Breast epithelium (tissue), 4 donors: ENCODE measurements around the gene TNMD. TPM values are rescaled to one million over a fixed set of nuclear protein-coding genes. Genes with fewer than 3 reads are reported as not detected.

Experiments
- DNase-seq, 2 donors: peaks; one replicate each; pipeline ENCODE4 v3.0.0-alpha.2; 2019; ENCODE audit warnings: low spot score in 2 of 2
- H3K27ac ChIP-seq, 2 donors: fragments of 200-600 bp; sonication (generic) in 1 of 2; one replicate each; pipeline ENCODE4 v1.5.1; 2016 to 2019; ENCODE audit warnings: mild to moderate bottlenecking in 1 of 2
- H3K27me3 ChIP-seq, 2 donors: fragments of 200-600 bp; sonication (generic) in 1 of 2; one replicate each; pipeline versions ENCODE4 v1.5.1 to v1.6.0; 2017 to 2019; ENCODE audit warnings: control low read depth in 1 of 2, mild to moderate bottlenecking in 1 of 2
- H3K36me3 ChIP-seq: fragments of 200-600 bp; one replicate; pipeline ENCODE4 v1.5.1; 2019
- H3K4me1 ChIP-seq, 2 donors: fragments of 200-600 bp; sonication (generic); one replicate each; pipeline ENCODE4 v1.5.1; 2016 to 2019; ENCODE audit warnings: control low read depth in 1 of 2
- H3K4me3 ChIP-seq, 3 donors: fragments of 200-600 bp; sonication (generic); 1 replicate in 2 of 3; 2 replicates in 1 of 3; pipeline ENCODE4 v1.5.1; 2016 to 2019; ENCODE audit warnings: mild to moderate bottlenecking in 3 of 3, moderate library complexity in 2 of 3
- H3K9me3 ChIP-seq, 2 donors: fragments of 200-600 bp; sonication (generic) in 1 of 2; one replicate each; pipeline ENCODE4 v1.5.1; 2016 to 2019; ENCODE audit warnings: control low read depth in 1 of 2
- CTCF ChIP-seq, 3 donors: fragments of 450-650 bp; IDR thresholded peaks; one replicate each; pipeline ENCODE4 v1.5.1; 2016 to 2017; ENCODE audit warnings: antibody characterized with exemption in 3 of 3, mild to moderate bottlenecking in 3 of 3, moderate library complexity in 3 of 3
- POLR2A ChIP-seq: fragments of 450-650 bp; IDR thresholded peaks from one replicate; pipeline ENCODE4 v1.6.1; 2016; ENCODE audit warnings: antibody characterized with exemption, mild to moderate bottlenecking, moderate library complexity
- POLR2AphosphoS5 ChIP-seq, 3 donors: sonication (generic); formaldehyde crosslinking; IDR thresholded peaks; one replicate each; pipeline ENCODE4 v1.6.1; 2017; ENCODE audit warnings: antibody characterized with exemption in 3 of 3
- intact Hi-C: fragments of 100-400 bp; cut with DNase I; formaldehyde crosslinking; loops from one replicate; pipeline ENCODE4 v1.15.1; 2023; ENCODE audit warnings: low total_unique reads
- total RNA-seq, 3 donors: library from RNA; depleted of rRNA; stranded (reverse); fragments of >200 nt; gene quantifications; one replicate each; pipeline ENCODE4 v1.1.0, GENCODE V29; 2016

The TNMD gene
- total RNA-seq, 3 donors from 2014 or later = 1.3 to 16.6 (median 7.5) TPM

- H3K9me3 ChIP-seq = no peaks in the 10 kb centered on the region
- H3K4me3 ChIP-seq = no peak overlapping the region
- no peaks in the 10 kb centered on the region for H3K4me1 ChIP-seq
- intact Hi-C loops = no loop called here
- TF ChIP-seq POLR2A (no peak), POLR2AphosphoS5 (IDR thresholded peaks at IDR 0.05) (no peak), CTCF (IDR thresholded peaks at IDR 0.05) (no peak)
- no peaks in the 10 kb centered on the region for H3K36me3 ChIP-seq
- DNase-seq = no peak
- peak overlapping the region in 1 of 2 donors; percentile 16 for H3K27ac ChIP-seq
- H3K27me3 ChIP-seq = peaks cover 0 to 71% of the 10 kb centered on the region in 2 donors
Measured at GRCh38 chrX:100593126-100593525, 8.4 kb downstream of the TNMD start.

GRCh38 chrX:100593581-100593980 is 8.8 kb downstream of the TNMD start:
- intact Hi-C loops = no loop called here
- H3K9me3 ChIP-seq = no peaks in the 10 kb centered on the region
- no peaks in the 10 kb centered on the region for H3K4me1 ChIP-seq
- peak overlapping the region in 1 of 2 donors; percentile 16 for H3K27ac ChIP-seq
- H3K27me3 ChIP-seq = peaks cover 0 to 71% of the 10 kb centered on the region in 2 donors
- no peak for DNase-seq
- no peaks in the 10 kb centered on the region for H3K36me3 ChIP-seq
- no peak for TF ChIP-seq CTCF (IDR thresholded peaks at IDR 0.05)
- TF ChIP-seq POLR2A = no peak
- no peak for TF ChIP-seq POLR2AphosphoS5 (IDR thresholded peaks at IDR 0.05)
- no peak overlapping the region for H3K4me3 ChIP-seq

GRCh38 chrX:100596601-100597000 is 11.9 kb downstream of the TNMD start:
- intact Hi-C loops = no loop called here
- H3K4me3 ChIP-seq = no peak overlapping the region
- no peak for TF ChIP-seq CTCF (IDR thresholded peaks at IDR 0.05)
- TF ChIP-seq POLR2AphosphoS5 (IDR thresholded peaks at IDR 0.05) = no peak
- no peak for TF ChIP-seq POLR2A

GRCh38 chrX:100599456-100599855 is 14.7 kb downstream of the TNMD start:
- DNase-seq = no peak
- intact Hi-C loops = no loop called here
- H3K36me3 ChIP-seq = no peaks in the 10 kb centered on the region
- no peaks in the 10 kb centered on the region for H3K9me3 ChIP-seq
- no peaks in the 10 kb centered on the region for H3K4me1 ChIP-seq
- no peak overlapping the region for H3K4me3 ChIP-seq
- TF ChIP-seq POLR2A = no peak
- TF ChIP-seq CTCF (IDR thresholded peaks at IDR 0.05) = no peak
- TF ChIP-seq POLR2AphosphoS5 (IDR thresholded peaks at IDR 0.05) = no peak
- H3K27ac ChIP-seq = no peak overlapping the region
- H3K27me3 ChIP-seq = peaks cover 0 to 41% of the 10 kb centered on the region in 2 donors

More at GRCh38 chrX:100596601-100597000, 11.9 kb downstream of the TNMD start:
- H3K36me3 ChIP-seq = no peaks in the 10 kb centered on the region
- H3K27ac ChIP-seq = no peak overlapping the region
- peaks cover 0 to 53% of the 10 kb centered on the region in 2 donors for H3K27me3 ChIP-seq
- H3K9me3 ChIP-seq = no peaks in the 10 kb centered on the region
- no peaks in the 10 kb centered on the region for H3K4me1 ChIP-seq
- DNase-seq = no peak

- no peak for DNase-seq
- Histone ChIP-seq H3K36me3 (no peaks in the 10 kb centered on the region), H3K27ac (no peak overlapping the region), H3K4me1 (no peaks in the 10 kb centered on the region), H3K4me3 (no peak overlapping the region), H3K9me3 (no peaks in the 10 kb centered on the region), H3K27me3 (peaks cover 0 to 37% of the 10 kb centered on the region in 2 donors)
- intact Hi-C loops = no loop called here
- TF ChIP-seq POLR2A (no peak), CTCF (IDR thresholded peaks at IDR 0.05) (no peak)
Measured at GRCh38 chrX:100600340-100600739, 15.6 kb downstream of the TNMD start.
